ENCODE results near the gene FER.

The FER gene

GRCh38 chr5:108797396-108797795 lies 49.7 kb downstream of the FER start:
- TF ChIP-seq CTCF (IDR thresholded peaks at IDR 0.05; ENCODE audit: low read depth, low read length), result no peak
- in situ Hi-C loops (cut with HindIII; ENCODE audit: low sequenced_read_pairs), result no loop called here
- no peak overlapping the region for H3K4me3 ChIP-seq (ENCODE audit: low read depth, low read length)
- no peak for DNase-seq (ENCODE audit: low read depth, low spot score)

- H3K4me3 ChIP-seq (ENCODE audit: low read depth, low read length), result no peak overlapping the region
- no peak for DNase-seq (ENCODE audit: low read depth, low spot score)
- no peak for TF ChIP-seq CTCF (IDR thresholded peaks at IDR 0.05; ENCODE audit: low read depth, low read length)
- in situ Hi-C loops (cut with HindIII; ENCODE audit: low sequenced_read_pairs), result no loop called here
These were observed 50.3 kb downstream of the FER start for GRCh38 chr5:108797986-108798385.

- no peak overlapping the region for H3K4me3 ChIP-seq (ENCODE audit: low read depth, low read length)
- no peak for TF ChIP-seq CTCF (IDR thresholded peaks at IDR 0.05; ENCODE audit: low read depth, low read length)
- in situ Hi-C loops (cut with HindIII; ENCODE audit: low sequenced_read_pairs), result no loop called here
- no peak for DNase-seq (ENCODE audit: low read depth, low spot score)
These were observed 51.0 kb downstream of the FER start for GRCh38 chr5:108798513-108799265.

- H3K4me3 ChIP-seq (ENCODE audit: low read depth, low read length), result no peak overlapping the region
- in situ Hi-C loops (cut with HindIII; ENCODE audit: low sequenced_read_pairs), result no loop called here
- TF ChIP-seq CTCF (IDR thresholded peaks at IDR 0.05; ENCODE audit: low read depth, low read length), result no peak
- DNase-seq (ENCODE audit: low read depth, low spot score), result no peak
These were observed 53.6 kb downstream of the FER start for GRCh38 chr5:108801301-108801700.

- TF ChIP-seq CTCF (IDR thresholded peaks at IDR 0.05; ENCODE audit: low read depth, low read length), result no peak
- H3K4me3 ChIP-seq (ENCODE audit: low read depth, low read length), result no peak overlapping the region
- peak; percentile 88 for DNase-seq (ENCODE audit: low read depth, low spot score)
- in situ Hi-C loops (cut with HindIII; ENCODE audit: low sequenced_read_pairs), result no loop called here
These were observed 54.1 kb downstream of the FER start for GRCh38 chr5:108801776-108802175.

- in situ Hi-C loops (cut with HindIII; ENCODE audit: low sequenced_read_pairs), result no loop called here
- no peak for TF ChIP-seq CTCF (IDR thresholded peaks at IDR 0.05; ENCODE audit: low read depth, low read length)
- no peak for DNase-seq (ENCODE audit: low read depth, low spot score)
- H3K4me3 ChIP-seq (ENCODE audit: low read depth, low read length), result no peak overlapping the region
These were observed 63.0 kb downstream of the FER start for GRCh38 chr5:108810717-108811116.

Measured in astrocyte of the spinal cord (primary cell).